DMS 273 (cell line): ENCODE measurements around the gene PPP1CA.

Experiments used
- DNase-seq: peaks from one replicate; lab custom pipeline; 2025; ENCODE audit not compliant: unreplicated experiment; lab: John Stamatoyannopoulos, UW

Gene PPP1CA

GRCh38 chr11:67371189-67371910 is 30.3 kb downstream of the PPP1CA start:
- DNase-seq, result peak; percentile 52

GRCh38 chr11:67370351-67371076 is 31.1 kb downstream of the PPP1CA start:
- no peak for DNase-seq

- DNase-seq, result peak; percentile 29
Measured at GRCh38 chr11:67369801-67370284, 31.8 kb downstream of the PPP1CA start.

- DNase-seq, result no peak
Measured at GRCh38 chr11:67369275-67369674, 32.4 kb downstream of the PPP1CA start.

- DNase-seq, result no peak
Measured at GRCh38 chr11:67368621-67369020, 33.0 kb downstream of the PPP1CA start.

- DNase-seq, result peak; percentile 47
Measured at GRCh38 chr11:67367761-67368227, 33.9 kb downstream of the PPP1CA start.

- peak; percentile 61 for DNase-seq
Measured at GRCh38 chr11:67366961-67367760, 34.5 kb downstream of the PPP1CA start.

GRCh38 chr11:67366546-67366945 is 35.1 kb downstream of the PPP1CA start:
- peak; percentile 46 for DNase-seq

GRCh38 chr11:67365736-67366444 is 35.8 kb downstream of the PPP1CA start:
- DNase-seq, result no peak

- DNase-seq, result no peak
Measured at GRCh38 chr11:67364783-67365722, 36.6 kb downstream of the PPP1CA start.

GRCh38 chr11:67364169-67364568 is 37.5 kb downstream of the PPP1CA start:
- DNase-seq, result no peak

GRCh38 chr11:67357831-67358670 is 43.6 kb downstream of the PPP1CA start:
- DNase-seq, result no peak

- DNase-seq, result peak; percentile 80
Measured at GRCh38 chr11:67356864-67357561, 44.6 kb downstream of the PPP1CA start.

- no peak for DNase-seq
Measured at GRCh38 chr11:67356387-67356863, 45.2 kb downstream of the PPP1CA start.

- DNase-seq, result no peak
Measured at GRCh38 chr11:67355794-67356386, 45.8 kb downstream of the PPP1CA start.

GRCh38 chr11:67355023-67355793 is 46.5 kb downstream of the PPP1CA start:
- no peak for DNase-seq
